ENCODE results near the gene AMOTL2.

Gene AMOTL2

DNA sequence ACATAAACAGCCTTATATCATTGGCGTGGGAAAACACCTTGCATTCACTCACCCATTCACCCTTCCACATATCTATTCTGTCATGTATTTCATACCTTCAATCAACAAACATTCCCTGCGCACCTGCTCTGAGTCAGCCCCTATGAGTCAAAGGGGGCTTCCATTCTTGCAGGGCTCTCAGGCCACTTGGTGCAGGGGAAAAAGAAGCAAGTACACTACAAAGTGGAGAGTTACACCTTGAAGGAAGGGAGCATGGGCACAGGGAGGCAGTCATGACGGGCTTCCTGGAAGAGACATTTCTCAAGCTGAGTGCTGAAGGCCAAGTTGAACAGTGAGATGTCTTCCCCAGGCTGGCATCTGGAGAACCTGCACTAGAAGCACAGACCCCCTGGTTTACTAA, 4.6 kb upstream of the AMOTL2 start:
- no peaks in the 10 kb centered on the region for H3K9me3 ChIP-seq (ENCODE audit: control insufficient read depth, low read length)
- WGBS, 2 experiments (ENCODE audit: insufficient coverage in 2 of 2): 81 to 91% methylated on average over 2 to 3 of the region's 3 CpGs
- H3K4me3 ChIP-seq (ENCODE audit: extremely low read depth, insufficient read depth, low read length, poor library complexity, severe bottlenecking): no peak overlapping the region
- peaks cover 21% of the 10 kb centered on the region for H3K4me1 ChIP-seq (ENCODE audit: control insufficient read depth, insufficient read depth, low read length, poor library complexity, severe bottlenecking)
- no peaks in the 10 kb centered on the region for H3K36me3 ChIP-seq (ENCODE audit: control insufficient read depth, insufficient read depth, low read length)
- H3K27ac ChIP-seq (ENCODE audit: low read depth, low read length, severe bottlenecking): no peak overlapping the region

DNA sequence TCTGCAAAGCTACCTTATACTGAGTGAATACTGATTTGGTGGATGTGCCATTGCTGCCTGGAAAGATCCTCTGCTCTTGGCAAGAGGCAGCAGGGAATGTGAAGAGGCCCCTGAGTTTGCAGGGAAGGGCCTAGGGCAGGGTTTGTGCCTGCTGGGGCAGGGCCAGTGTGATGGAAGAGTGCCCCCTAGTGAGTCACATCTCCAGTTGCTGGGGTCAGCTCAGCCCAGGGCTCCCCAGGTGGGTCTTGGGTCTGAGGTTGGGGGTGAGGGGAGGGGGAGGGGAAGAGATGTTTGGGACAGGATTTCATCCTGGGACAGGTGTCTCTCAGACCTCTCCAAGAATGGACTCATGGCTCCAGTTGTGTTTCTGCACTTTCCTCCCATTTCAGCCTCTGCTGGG, 4.1 kb upstream of the AMOTL2 start:
- no peak overlapping the region for H3K4me3 ChIP-seq (ENCODE audit: extremely low read depth, insufficient read depth, low read length, poor library complexity, severe bottlenecking)
- H3K4me1 ChIP-seq (ENCODE audit: control insufficient read depth, insufficient read depth, low read length, poor library complexity, severe bottlenecking): peaks cover 21% of the 10 kb centered on the region
- no peaks in the 10 kb centered on the region for H3K9me3 ChIP-seq (ENCODE audit: control insufficient read depth, low read length)
- H3K27ac ChIP-seq (ENCODE audit: low read depth, low read length, severe bottlenecking): no peak overlapping the region
- H3K36me3 ChIP-seq (ENCODE audit: control insufficient read depth, insufficient read depth, low read length): peaks cover 2% of the 10 kb centered on the region

DNA sequence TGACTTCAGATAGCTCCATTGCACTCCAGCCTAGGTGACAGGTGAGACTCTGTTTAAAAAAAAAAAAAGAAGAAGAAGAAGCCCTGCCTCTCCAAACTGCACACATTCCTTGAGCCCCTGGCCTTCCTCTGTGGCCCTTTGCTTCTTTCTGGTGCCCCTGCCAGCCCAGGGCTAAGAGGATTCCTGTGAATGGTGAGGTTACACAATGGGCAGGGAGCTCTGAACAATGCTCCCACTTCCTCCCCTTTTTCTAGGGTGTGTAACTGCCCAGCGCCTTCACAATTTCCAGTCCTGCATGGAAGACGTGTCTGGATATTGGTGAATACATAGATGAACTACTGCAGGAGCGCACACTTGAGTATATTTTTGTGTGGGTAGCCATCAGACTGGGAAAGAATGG, 3.6 kb upstream of the AMOTL2 start:
- peaks cover 21% of the 10 kb centered on the region for H3K4me1 ChIP-seq (ENCODE audit: control insufficient read depth, insufficient read depth, low read length, poor library complexity, severe bottlenecking)
- WGBS, 2 experiments (ENCODE audit: insufficient coverage in 2 of 2): 83 to 100% methylated on average over 2 to 3 of the region's 3 CpGs
- no peak overlapping the region for H3K4me3 ChIP-seq (ENCODE audit: extremely low read depth, insufficient read depth, low read length, poor library complexity, severe bottlenecking)
- H3K27ac ChIP-seq (ENCODE audit: low read depth, low read length, severe bottlenecking): no peak overlapping the region
- peaks cover 7% of the 10 kb centered on the region for H3K36me3 ChIP-seq (ENCODE audit: control insufficient read depth, insufficient read depth, low read length)
- H3K9me3 ChIP-seq (ENCODE audit: control insufficient read depth, low read length): no peaks in the 10 kb centered on the region

DNA sequence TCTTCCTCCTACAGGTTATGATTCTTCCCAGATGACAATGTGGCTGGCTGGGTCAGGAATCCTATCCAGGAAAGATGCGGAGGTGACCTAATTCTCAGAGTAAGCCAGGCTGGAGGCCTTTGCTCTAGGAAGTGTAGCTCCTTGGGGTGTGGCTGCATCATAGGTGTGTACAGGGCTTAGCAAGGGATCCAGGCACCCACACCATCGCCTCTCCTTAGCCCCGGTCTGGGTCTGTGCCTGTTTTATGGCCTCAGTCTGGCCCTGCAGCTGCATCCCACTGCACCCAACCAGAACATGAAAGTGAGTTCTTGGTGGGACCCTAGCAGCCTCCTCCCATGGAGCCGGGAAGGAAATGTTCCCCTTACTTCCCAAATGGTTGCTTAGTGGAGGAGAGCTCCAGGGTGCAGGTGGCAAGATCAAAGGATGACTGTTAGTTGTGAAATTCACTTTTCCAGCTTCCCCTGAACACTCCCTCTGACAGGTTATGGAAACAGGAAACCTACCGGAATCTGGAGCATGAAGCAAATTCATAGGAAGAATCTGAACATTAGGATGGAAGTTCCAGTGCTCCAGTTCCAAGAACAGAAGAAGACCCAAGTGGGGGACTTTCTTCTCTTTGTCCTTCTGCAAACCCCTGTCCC, 2.7 kb upstream of the AMOTL2 start:
- WGBS, 2 experiments (ENCODE audit: insufficient coverage in 2 of 2): 92 to 95% methylated on average over 3 of the region's 5 CpGs
- Histone ChIP-seq H3K4me1 (ENCODE audit: control insufficient read depth, insufficient read depth, low read length, poor library complexity, severe bottlenecking) (peaks cover 23% of the 10 kb centered on the region), H3K4me3 (ENCODE audit: extremely low read depth, insufficient read depth, low read length, poor library complexity, severe bottlenecking) (no peak overlapping the region), H3K36me3 (ENCODE audit: control insufficient read depth, insufficient read depth, low read length) (peaks cover 14% of the 10 kb centered on the region), H3K9me3 (ENCODE audit: control insufficient read depth, low read length) (no peaks in the 10 kb centered on the region), H3K27ac (ENCODE audit: low read depth, low read length, severe bottlenecking) (no peak overlapping the region)

DNA sequence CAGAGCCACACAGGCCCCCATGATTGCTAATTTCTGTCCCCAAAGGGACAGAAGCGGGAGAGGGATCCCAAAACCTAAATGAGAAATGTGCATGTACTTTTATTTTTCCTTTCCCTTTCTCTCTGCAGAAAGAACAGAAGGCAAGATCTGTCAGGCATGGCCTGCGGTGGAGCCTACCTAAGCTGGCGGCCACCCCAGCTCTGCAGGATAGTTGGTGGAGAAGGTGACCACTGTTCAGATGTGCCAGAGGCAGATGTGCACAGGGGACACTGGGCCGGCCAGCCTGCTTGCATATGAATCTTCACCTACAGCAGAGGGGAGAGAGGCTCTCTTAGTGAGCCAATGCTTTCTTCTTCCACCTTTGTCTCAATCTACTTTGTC, 2.1 kb upstream of the AMOTL2 start:
- no peak overlapping the region for H3K27ac ChIP-seq (ENCODE audit: low read depth, low read length, severe bottlenecking)
- no peaks in the 10 kb centered on the region for H3K9me3 ChIP-seq (ENCODE audit: control insufficient read depth, low read length)
- peaks cover 19% of the 10 kb centered on the region for H3K36me3 ChIP-seq (ENCODE audit: control insufficient read depth, insufficient read depth, low read length)
- no peak overlapping the region for H3K4me3 ChIP-seq (ENCODE audit: extremely low read depth, insufficient read depth, low read length, poor library complexity, severe bottlenecking)
- WGBS, 2 experiments (ENCODE audit: insufficient coverage in 2 of 2): 80 to 92% methylated on average over 2 to 3 of the region's 4 CpGs
- peaks cover 26% of the 10 kb centered on the region for H3K4me1 ChIP-seq (ENCODE audit: control insufficient read depth, insufficient read depth, low read length, poor library complexity, severe bottlenecking)

DNA sequence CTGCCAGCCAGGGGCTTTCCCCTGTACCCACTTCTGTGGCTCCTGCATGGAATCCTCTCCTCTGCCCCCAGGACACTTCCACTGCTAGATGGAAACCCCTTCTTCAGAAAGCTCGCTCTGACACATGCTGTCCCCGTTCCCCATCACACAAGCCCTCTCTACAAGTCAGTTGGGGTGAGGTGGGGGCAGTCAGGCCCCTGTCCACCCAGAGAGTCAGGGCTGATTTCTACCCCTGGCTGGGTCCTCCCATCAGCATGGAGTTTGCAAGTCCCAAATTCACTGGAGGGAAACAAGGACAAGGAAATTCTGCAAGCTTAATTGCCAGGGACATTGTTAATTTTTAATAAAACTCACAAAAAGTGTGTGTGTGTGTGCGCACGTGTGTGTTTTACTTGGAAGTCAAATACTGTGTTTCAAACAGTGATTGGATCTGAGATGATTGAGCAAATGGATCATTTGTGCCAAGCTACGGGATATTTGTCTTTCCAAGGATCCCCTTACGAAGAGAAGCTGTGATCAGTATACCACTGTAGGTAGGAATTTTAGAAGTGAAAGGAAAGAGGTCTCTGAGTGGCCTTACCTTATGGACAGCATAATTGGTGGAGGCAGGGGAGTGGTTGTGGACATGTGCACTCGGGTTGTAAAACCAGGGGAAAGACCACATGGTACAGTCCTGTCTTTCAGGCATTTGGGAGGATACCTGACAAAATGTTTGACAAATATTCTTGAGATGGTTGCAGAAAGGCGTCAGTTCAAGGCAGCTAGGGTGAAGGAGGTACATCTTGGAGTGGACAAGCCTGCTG, 1.5 kb upstream of the AMOTL2 start:
- H3K4me1 ChIP-seq (ENCODE audit: control insufficient read depth, insufficient read depth, low read length, poor library complexity, severe bottlenecking): peaks cover 32% of the 10 kb centered on the region
- peak overlapping the region; percentile 100 for H3K27ac ChIP-seq (ENCODE audit: low read depth, low read length, severe bottlenecking)
- WGBS, 2 experiments (ENCODE audit: insufficient coverage in 2 of 2): 86 to 90% methylated on average over 6 of the region's 8 CpGs
- H3K9me3 ChIP-seq (ENCODE audit: control insufficient read depth, low read length): no peaks in the 10 kb centered on the region
- peak overlapping the region; percentile 78 for H3K4me3 ChIP-seq (ENCODE audit: extremely low read depth, insufficient read depth, low read length, poor library complexity, severe bottlenecking)
- H3K36me3 ChIP-seq (ENCODE audit: control insufficient read depth, insufficient read depth, low read length): peaks cover 25% of the 10 kb centered on the region

DNA sequence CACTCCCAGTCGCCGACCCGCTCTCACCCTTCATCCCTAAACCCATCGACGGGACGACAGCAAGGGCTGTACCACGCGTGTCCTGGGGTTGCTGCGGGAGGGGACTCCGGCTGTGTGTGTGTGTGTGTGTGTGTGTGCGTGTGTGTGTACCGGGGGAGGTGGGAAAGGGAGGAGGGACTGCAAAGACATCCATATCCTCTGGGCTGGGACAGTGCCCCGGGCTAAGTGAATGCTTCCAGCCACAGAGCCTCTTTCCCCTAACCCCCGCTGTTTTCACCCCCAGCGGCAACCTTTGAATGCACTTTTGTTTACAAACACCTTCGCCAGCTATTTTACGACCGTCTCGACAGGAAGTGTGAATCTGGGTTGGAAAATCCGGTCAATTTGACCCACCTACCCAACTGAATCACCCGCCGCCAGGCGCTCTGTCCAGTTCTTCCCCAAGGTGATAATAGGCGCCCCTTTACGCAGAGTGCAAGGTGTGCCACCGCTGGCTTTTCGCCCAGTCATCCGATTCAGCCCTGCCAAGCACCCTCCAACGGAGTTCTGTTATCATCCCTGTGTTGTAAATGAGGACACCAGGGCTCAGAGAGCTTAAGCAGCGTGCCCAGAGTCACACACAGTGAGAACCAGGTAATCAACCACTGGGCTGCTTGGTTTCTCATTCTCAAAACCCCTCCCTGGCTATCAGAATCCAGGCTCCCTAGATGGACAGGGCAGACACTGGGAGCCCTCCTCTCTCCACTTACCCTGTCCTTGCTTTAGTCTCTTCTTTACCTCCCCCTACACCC, 739 bp upstream of the AMOTL2 start:
- H3K27ac ChIP-seq (ENCODE audit: low read depth, low read length, severe bottlenecking): peak overlapping the region; percentile 100
- peaks cover 33% of the 10 kb centered on the region for H3K36me3 ChIP-seq (ENCODE audit: control insufficient read depth, insufficient read depth, low read length)
- peaks cover 40% of the 10 kb centered on the region for H3K4me1 ChIP-seq (ENCODE audit: control insufficient read depth, insufficient read depth, low read length, poor library complexity, severe bottlenecking)
- H3K9me3 ChIP-seq (ENCODE audit: control insufficient read depth, low read length): no peaks in the 10 kb centered on the region
- peak overlapping the region; percentile 78 for H3K4me3 ChIP-seq (ENCODE audit: extremely low read depth, insufficient read depth, low read length, poor library complexity, severe bottlenecking)
- 3 to 4% methylated on average over 9 to 10 of the region's 30 CpGs for WGBS, 2 experiments (ENCODE audit: insufficient coverage in 2 of 2)

DNA sequence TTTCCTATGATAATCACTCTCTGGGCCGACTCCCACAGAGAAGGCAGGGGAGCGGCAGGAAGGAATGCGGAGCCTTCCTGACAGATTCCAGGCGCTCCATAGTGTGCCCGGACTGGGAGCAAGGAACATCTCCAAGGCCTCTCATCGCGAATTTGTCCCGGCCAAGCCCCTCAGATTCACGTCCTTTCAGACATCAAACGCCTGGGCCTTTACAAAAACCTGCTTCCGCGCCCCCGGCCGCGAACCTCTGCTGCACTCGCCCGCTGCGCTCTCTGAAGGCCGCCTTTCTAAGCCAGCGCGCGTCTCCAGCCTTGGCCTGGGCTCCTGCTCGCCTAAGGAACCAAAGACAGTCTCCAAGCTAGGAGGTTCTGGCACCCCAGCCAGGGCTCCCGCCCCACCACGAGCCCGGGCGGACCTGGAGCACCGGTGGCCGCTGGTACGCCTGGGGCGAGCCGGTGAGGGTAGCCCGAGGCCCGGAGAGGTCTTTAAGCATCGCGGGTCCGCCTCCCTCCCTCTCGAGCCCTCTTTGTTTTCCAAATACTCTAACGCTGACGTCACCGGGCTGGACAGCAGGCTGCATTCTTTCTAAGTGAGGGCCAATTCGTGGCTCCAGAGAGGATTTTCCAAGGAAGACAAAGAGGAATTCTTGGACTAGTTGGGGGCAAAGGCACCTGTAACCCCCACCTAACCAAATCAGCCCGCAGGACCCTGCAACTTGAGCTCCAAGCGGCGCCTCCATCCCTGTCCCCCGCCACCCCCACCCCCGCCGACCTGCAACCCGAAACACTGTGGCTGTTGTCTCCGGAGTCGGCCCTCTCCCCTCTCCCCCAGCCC, 759 bp downstream of the AMOTL2 start:
- H3K9me3 ChIP-seq (ENCODE audit: control insufficient read depth, low read length): no peaks in the 10 kb centered on the region
- 0% methylated on average over 42 to 44 of the region's 51 CpGs for WGBS, 2 experiments (ENCODE audit: insufficient coverage in 2 of 2)
- peak overlapping the region; percentile 100 for H3K27ac ChIP-seq (ENCODE audit: low read depth, low read length, severe bottlenecking)
- H3K4me1 ChIP-seq (ENCODE audit: control insufficient read depth, insufficient read depth, low read length, poor library complexity, severe bottlenecking): peaks cover 55% of the 10 kb centered on the region
- H3K4me3 ChIP-seq (ENCODE audit: extremely low read depth, insufficient read depth, low read length, poor library complexity, severe bottlenecking): peak overlapping the region; percentile 78
- H3K36me3 ChIP-seq (ENCODE audit: control insufficient read depth, insufficient read depth, low read length): peaks cover 43% of the 10 kb centered on the region

DNA sequence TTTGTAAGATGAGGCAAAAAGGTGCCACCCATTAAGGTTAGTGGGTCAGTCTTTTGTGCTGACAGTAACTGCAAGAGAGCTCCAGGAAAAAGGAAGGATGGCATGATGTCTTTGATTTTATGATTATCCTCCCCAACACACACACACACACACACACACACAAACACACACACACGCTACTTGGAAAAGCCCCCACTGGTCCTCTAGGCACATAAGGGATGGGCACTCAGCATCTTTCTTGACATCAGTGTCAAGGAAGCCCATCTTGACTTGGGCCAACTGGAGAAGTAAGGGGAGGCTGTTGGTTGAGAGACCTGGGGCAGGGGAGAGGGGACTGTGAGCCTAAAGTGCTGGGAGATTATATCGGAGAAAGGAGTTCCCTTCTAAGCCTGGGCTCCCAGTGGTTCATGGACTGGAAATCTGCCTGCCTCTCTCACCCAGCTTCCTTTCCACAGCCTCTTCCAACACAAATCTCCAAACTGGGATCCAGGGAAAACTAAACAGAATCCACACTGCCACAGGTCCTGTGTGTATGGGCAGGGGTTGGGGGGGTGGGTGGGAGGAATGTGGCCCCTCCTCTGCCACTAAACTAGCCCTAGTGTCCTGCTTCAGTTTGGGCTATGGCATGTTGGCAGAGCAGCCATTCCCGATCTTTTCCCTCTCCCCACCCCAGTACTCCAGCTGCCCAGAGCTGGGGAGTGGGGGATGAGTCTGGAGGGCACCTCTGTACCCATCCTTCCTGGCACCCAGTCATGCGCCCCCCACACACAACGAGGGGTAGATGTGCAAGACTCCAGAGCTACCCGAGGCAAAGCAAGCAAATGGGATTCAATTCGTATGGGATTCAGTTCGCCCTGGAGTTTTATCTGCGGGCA, 1.6 kb downstream of the AMOTL2 start:
- Histone ChIP-seq H3K9me3 (ENCODE audit: control insufficient read depth, low read length) (no peaks in the 10 kb centered on the region), H3K27ac (ENCODE audit: low read depth, low read length, severe bottlenecking) (peak overlapping the region; percentile 100), H3K36me3 (ENCODE audit: control insufficient read depth, insufficient read depth, low read length) (peaks cover 52% of the 10 kb centered on the region), H3K4me3 (ENCODE audit: extremely low read depth, insufficient read depth, low read length, poor library complexity, severe bottlenecking) (peak overlapping the region; percentile 78), H3K4me1 (ENCODE audit: control insufficient read depth, insufficient read depth, low read length, poor library complexity, severe bottlenecking) (peaks cover 64% of the 10 kb centered on the region)
- 0% methylated on average over 4 to 6 of the region's 9 CpGs for WGBS, 2 experiments (ENCODE audit: insufficient coverage in 2 of 2)
